Testis (tissue), 3 donors: ENCODE data around the gene GLCCI1. TPM values are rescaled to one million over a fixed set of nuclear protein-coding genes. Genes with fewer than 3 reads are reported as not detected.
"Not testable (repeated sequence)": the region's sequence is repeated elsewhere in the genome, so short reads cannot be mapped to it uniquely, and the experiment has no call there.

Experiments used
- DNase-seq: peaks from one replicate; pipeline ENCODE4 v3.0.0-alpha.2; 2019
- H3K27ac ChIP-seq, 2 donors: fragments of 200-600 bp; sonication (generic); one replicate each; pipeline ENCODE4 v1.5.1; 2019
- H3K27me3 ChIP-seq: fragments of 200-600 bp; sonication (generic); one replicate; pipeline ENCODE4 v1.5.1; 2019
- H3K36me3 ChIP-seq: fragments of 200-600 bp; sonication (generic); one replicate; pipeline ENCODE4 v1.5.1; 2017; ENCODE audit warnings: low read depth; ENCODE audit errors: missing control alignments
- H3K4me1 ChIP-seq: fragments of 200-600 bp; sonication (generic); one replicate; pipeline ENCODE4 v1.5.1; 2019
- H3K4me3 ChIP-seq, 2 donors: fragments of 200-600 bp; sonication (generic); one replicate each; pipeline ENCODE4 v1.5.1; 2017 to 2019
- H3K9me3 ChIP-seq: fragments of 200-600 bp; sonication (generic); one replicate; pipeline ENCODE4 v1.5.1; 2017
- CTCF ChIP-seq, 3 experiments: fragments of 450-650 bp in 2 of 3; fragments of 200-600 bp in 1 of 3; sonication (generic) in 1 of 3; IDR thresholded peaks; one replicate each; pipeline ENCODE4 v1.5.1; 2016 to 2019; ENCODE audit warnings: antibody characterized with exemption in 3 of 3, mild to moderate bottlenecking in 2 of 3, moderate library complexity in 1 of 3
- POLR2A ChIP-seq: fragments of 450-650 bp; IDR thresholded peaks from one replicate; pipeline ENCODE4 v1.6.1; 2017; ENCODE audit warnings: antibody characterized with exemption, mild to moderate bottlenecking, moderate library complexity
- WGBS, 2 donors: methylation state at CpG; one replicate each; pipeline ENCODE4 v1.1.5; 2018; 5-methylcytosine and 5-hydroxymethylcytosine counted together
- intact Hi-C: fragments of 100-400 bp; cut with DNase I; formaldehyde crosslinking; loops from one replicate; pipeline ENCODE4 v1.15.1; 2023; ENCODE audit warnings: low total_unique reads
- polyA plus RNA-seq: library from polyadenylated mRNA; stranded (reverse); fragments of 350-450 nt; fragmentation: Illumina TruSeq; extraction: RNeasy Lipid Tissue Mini Kit (QIAGEN cat#74804); gene quantifications from one replicate; pipeline ENCODE4 v1.2.3, GENCODE V29; 2014; ENCODE audit warnings: low read depth, low replicate concordance; ENCODE audit not compliant: insufficient read depth
- total RNA-seq, 2 donors: library from RNA; depleted of rRNA; stranded (reverse); fragments of >200 nt; gene quantifications; one replicate each; pipeline ENCODE4 v1.2.3, GENCODE V29; 2016

GLCCI1 gene
- total and polyA plus RNA-seq, 3 donors from 2014 or later: 30.2 to 49.8 (median 42.2) TPM

GRCh38 chr7:8086239-8086638, 117.6 kb downstream of the GLCCI1 start:
- Histone ChIP-seq H3K27me3 (no peaks in the 10 kb centered on the region), H3K36me3 (no peaks in the 10 kb centered on the region), H3K27ac (no peak overlapping the region), H3K9me3 (no peaks in the 10 kb centered on the region), H3K4me3 (no peak overlapping the region), H3K4me1 (no peaks in the 10 kb centered on the region)
- intact Hi-C loops: no loop called here
- WGBS, 2 donors: 93 to 94% methylated on average over 5 to 6 of the region's 6 CpGs
- DNase-seq: no peak
- TF ChIP-seq POLR2A: no peak
- TF ChIP-seq CTCF (IDR thresholded peaks at IDR 0.05): no peak

GRCh38 chr7:8089036-8089780, 120.6 kb downstream of the GLCCI1 start:
- WGBS, 2 donors: 93% methylated on average over 6 of the region's 6 CpGs
- Histone ChIP-seq H3K4me1 (no peaks in the 10 kb centered on the region), H3K27me3 (no peaks in the 10 kb centered on the region), H3K36me3 (no peaks in the 10 kb centered on the region), H3K27ac (no peak overlapping the region), H3K9me3 (no peaks in the 10 kb centered on the region), H3K4me3 (no peak overlapping the region)
- TF ChIP-seq POLR2A (no peak), CTCF (IDR thresholded peaks at IDR 0.05) (no peak)
- intact Hi-C loops: no loop called here
- DNase-seq: no peak

GRCh38 chr7:8092140-8092539, 123.5 kb downstream of the GLCCI1 start:
- Histone ChIP-seq H3K9me3 (no peaks in the 10 kb centered on the region), H3K4me1 (no peaks in the 10 kb centered on the region), H3K36me3 (no peaks in the 10 kb centered on the region), H3K27ac (no peak overlapping the region), H3K27me3 (no peaks in the 10 kb centered on the region), H3K4me3 (no peak overlapping the region)
- 91 to 94% methylated on average over 2 of the region's 2 CpGs for WGBS, 2 donors
- no peak for TF ChIP-seq CTCF (IDR thresholded peaks at IDR 0.05)
- TF ChIP-seq POLR2A: no peak
- intact Hi-C loops: no loop called here
- no peak for DNase-seq

GRCh38 chr7:8094164-8095140, 125.9 kb downstream of the GLCCI1 start:
- no peak for DNase-seq
- 84 to 89% methylated on average over 8 of the region's 8 CpGs for WGBS, 2 donors

GRCh38 chr7:8101292-8101691, 132.7 kb downstream of the GLCCI1 start:
- intact Hi-C loops, H3K27me3 ChIP-seq, H3K36me3 ChIP-seq, H3K4me3 ChIP-seq, H3K27ac ChIP-seq, H3K4me1 ChIP-seq, H3K9me3 ChIP-seq, DNase-seq: not testable (repeated sequence)
- 82 to 88% methylated on average over 4 of the region's 4 CpGs for whole genome bisulfite sequencing, 2 donors

More at GRCh38 chr7:8094164-8095140, 125.9 kb downstream of the GLCCI1 start:
- Histone ChIP-seq H3K4me3 (no peak overlapping the region), H3K27ac (no peak overlapping the region), H3K4me1 (no peaks in the 10 kb centered on the region), H3K27me3 (no peaks in the 10 kb centered on the region), H3K36me3 (no peaks in the 10 kb centered on the region), H3K9me3 (no peaks in the 10 kb centered on the region)
- TF ChIP-seq CTCF (IDR thresholded peaks at IDR 0.05): no peak
- TF ChIP-seq POLR2A: no peak
- intact Hi-C loops: no loop called here
